ENCODE results near the gene CD63.

CD63 gene

GRCh38 chr12:55725556-55725955, 3.3 kb downstream of the CD63 start:
- no peaks in the 10 kb centered on the region for H3K79me2 ChIP-seq (ENCODE audit: insufficient read depth, low read length)
- H3K4me2 ChIP-seq (ENCODE audit: low read length) = no peak overlapping the region
- H3F3A ChIP-seq (ENCODE audit: insufficient read depth, low read length) = peaks cover 3% of the 10 kb centered on the region; the same call in 1 of the 2 replicates
- no peak overlapping the region for H2AFZ ChIP-seq (ENCODE audit: low read length)
- H3K9me2 ChIP-seq (ENCODE audit: low read depth, low read length) = no peaks in the 10 kb centered on the region
- no peak overlapping the region for H3K27ac ChIP-seq (ENCODE audit: low read depth, low read length, poor library complexity, severe bottlenecking)
- TF ChIP-seq CTCF (IDR thresholded peaks at IDR 0.05; ENCODE audit: low read length) (no peak), EZH2 (IDR thresholded peaks at IDR 0.05; ENCODE audit: borderline replicate concordance, low read length) (no peak)
- H3K4me3 ChIP-seq (ENCODE audit: low read depth, low read length, poor library complexity, severe bottlenecking) = no peak overlapping the region
- no peaks in the 10 kb centered on the region for H3K9me3 ChIP-seq (ENCODE audit: low read length)
- no peaks in the 10 kb centered on the region for H3K36me3 ChIP-seq (ENCODE audit: insufficient read depth, low read length)
- no peaks in the 10 kb centered on the region for H4K20me1 ChIP-seq (ENCODE audit: insufficient read depth, low read length)
- H3K9ac ChIP-seq (ENCODE audit: low read length) = no peak overlapping the region
- H3K27me3 ChIP-seq (ENCODE audit: insufficient read depth, low read length) = no peaks in the 10 kb centered on the region
- peaks cover 49% of the 10 kb centered on the region for H3K4me1 ChIP-seq (ENCODE audit: insufficient read depth, low read length, severe bottlenecking)

- Histone ChIP-seq H4K20me1 (ENCODE audit: insufficient read depth, low read length) (no peaks in the 10 kb centered on the region), H2AFZ (ENCODE audit: low read length) (no peak overlapping the region), H3F3A (ENCODE audit: insufficient read depth, low read length) (peaks cover 3% of the 10 kb centered on the region; the same call in 1 of the 2 replicates), H3K4me3 (ENCODE audit: low read depth, low read length, poor library complexity, severe bottlenecking) (no peak overlapping the region), H3K4me2 (ENCODE audit: low read length) (no peak overlapping the region), H3K9me2 (ENCODE audit: low read depth, low read length) (no peaks in the 10 kb centered on the region), H3K9me3 (ENCODE audit: low read length) (no peaks in the 10 kb centered on the region), H3K79me2 (ENCODE audit: insufficient read depth, low read length) (no peaks in the 10 kb centered on the region), H3K36me3 (ENCODE audit: insufficient read depth, low read length) (no peaks in the 10 kb centered on the region), H3K4me1 (ENCODE audit: insufficient read depth, low read length, severe bottlenecking) (peaks cover 43% of the 10 kb centered on the region), H3K27me3 (ENCODE audit: insufficient read depth, low read length) (no peaks in the 10 kb centered on the region), H3K9ac (ENCODE audit: low read length) (no peak overlapping the region), H3K27ac (ENCODE audit: low read depth, low read length, poor library complexity, severe bottlenecking) (no peak overlapping the region)
- TF ChIP-seq EZH2 (IDR thresholded peaks at IDR 0.05; ENCODE audit: borderline replicate concordance, low read length) (no peak), CTCF (IDR thresholded peaks at IDR 0.05; ENCODE audit: low read length) (no peak)
These were observed 3.9 kb downstream of the CD63 start for GRCh38 chr12:55724940-55725309.

GRCh38 chr12:55724226-55724939, 4.4 kb downstream of the CD63 start:
- Histone ChIP-seq H3K4me2 (ENCODE audit: low read length) (no peak overlapping the region), H4K20me1 (ENCODE audit: insufficient read depth, low read length) (no peaks in the 10 kb centered on the region), H3K27me3 (ENCODE audit: insufficient read depth, low read length) (no peaks in the 10 kb centered on the region), H2AFZ (ENCODE audit: low read length) (no peak overlapping the region), H3K4me3 (ENCODE audit: low read depth, low read length, poor library complexity, severe bottlenecking) (no peak overlapping the region), H3K36me3 (ENCODE audit: insufficient read depth, low read length) (no peaks in the 10 kb centered on the region), H3K9ac (ENCODE audit: low read length) (no peak overlapping the region), H3K79me2 (ENCODE audit: insufficient read depth, low read length) (no peaks in the 10 kb centered on the region), H3K4me1 (ENCODE audit: insufficient read depth, low read length, severe bottlenecking) (peaks cover 37% of the 10 kb centered on the region), H3K9me2 (ENCODE audit: low read depth, low read length) (no peaks in the 10 kb centered on the region), H3K27ac (ENCODE audit: low read depth, low read length, poor library complexity, severe bottlenecking) (no peak overlapping the region), H3F3A (ENCODE audit: insufficient read depth, low read length) (peaks cover 3% of the 10 kb centered on the region; the same call in 1 of the 2 replicates), H3K9me3 (ENCODE audit: low read length) (no peaks in the 10 kb centered on the region)
- TF ChIP-seq CTCF (IDR thresholded peaks at IDR 0.05; ENCODE audit: low read length) (peak; percentile 84), EZH2 (IDR thresholded peaks at IDR 0.05; ENCODE audit: borderline replicate concordance, low read length) (no peak)
